ENCODE data around the gene CCS. TPM values are rescaled to one million over a fixed set of nuclear protein-coding genes. Genes with fewer than 3 reads are reported as not detected.
"Not testable (repeated sequence)": the region's sequence is repeated elsewhere in the genome, so short reads cannot be mapped to it uniquely, and the experiment has no call there.

The CCS gene, protein sequence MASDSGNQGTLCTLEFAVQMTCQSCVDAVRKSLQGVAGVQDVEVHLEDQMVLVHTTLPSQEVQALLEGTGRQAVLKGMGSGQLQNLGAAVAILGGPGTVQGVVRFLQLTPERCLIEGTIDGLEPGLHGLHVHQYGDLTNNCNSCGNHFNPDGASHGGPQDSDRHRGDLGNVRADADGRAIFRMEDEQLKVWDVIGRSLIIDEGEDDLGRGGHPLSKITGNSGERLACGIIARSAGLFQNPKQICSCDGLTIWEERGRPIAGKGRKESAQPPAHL
- 10 to 100 TPM; 30.6 to 70.1 (median 47.2) TPM for total RNA-seq

DNA sequence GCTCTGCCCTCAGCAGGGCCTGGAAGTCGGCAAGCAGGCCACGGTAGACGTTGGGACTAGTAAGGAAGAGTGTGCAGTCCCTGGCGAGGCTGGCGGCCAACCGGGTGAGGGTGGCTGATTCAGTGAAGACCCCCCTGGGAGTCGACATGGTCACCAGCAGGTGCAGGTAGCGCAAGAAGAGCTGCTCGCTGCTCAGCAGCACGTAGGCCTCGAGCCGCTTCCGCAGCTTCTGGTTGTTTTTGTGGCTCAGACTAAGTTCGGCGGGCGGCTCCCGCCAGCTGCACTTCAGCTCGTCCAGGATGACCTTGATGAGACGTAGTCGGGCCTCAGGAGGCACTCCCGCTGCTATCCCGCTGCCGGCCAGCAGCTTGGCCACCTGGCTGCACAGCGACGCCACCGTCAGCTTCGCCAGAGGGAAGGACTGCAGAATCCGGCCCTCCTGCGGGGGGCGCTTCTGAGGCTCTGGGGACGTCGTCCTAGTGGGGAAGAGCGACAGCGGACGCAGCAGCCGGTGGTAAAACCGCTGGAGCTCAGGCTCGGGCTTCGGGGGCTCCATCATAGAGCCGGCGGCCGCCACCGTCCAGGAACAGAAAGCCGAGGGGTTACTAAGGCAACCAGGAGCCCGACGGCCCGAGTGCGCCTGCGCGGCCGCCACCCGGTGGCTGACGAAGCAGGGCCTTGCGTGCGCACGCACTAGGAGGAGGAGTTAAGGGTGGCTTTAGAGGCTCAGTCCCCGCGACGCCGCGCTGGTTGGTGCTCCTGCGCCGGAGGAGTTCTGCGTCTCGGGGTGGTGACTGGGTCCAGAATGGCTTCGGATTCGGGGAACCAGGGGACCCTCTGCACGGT lies at the start of gene CCS, which contains the start of gene CCDC87:
Gene CCS (plus strand): TSS at position 729 of the 846 bp plus-strand sequence. CDS start 77 bp downstream, at position 806.
Gene CCDC87 (minus strand): TSS at position 607 of the 846 bp plus-strand sequence. CDS start 48 bp downstream, at position 559.
- TF ChIP-seq, protein P1, sequence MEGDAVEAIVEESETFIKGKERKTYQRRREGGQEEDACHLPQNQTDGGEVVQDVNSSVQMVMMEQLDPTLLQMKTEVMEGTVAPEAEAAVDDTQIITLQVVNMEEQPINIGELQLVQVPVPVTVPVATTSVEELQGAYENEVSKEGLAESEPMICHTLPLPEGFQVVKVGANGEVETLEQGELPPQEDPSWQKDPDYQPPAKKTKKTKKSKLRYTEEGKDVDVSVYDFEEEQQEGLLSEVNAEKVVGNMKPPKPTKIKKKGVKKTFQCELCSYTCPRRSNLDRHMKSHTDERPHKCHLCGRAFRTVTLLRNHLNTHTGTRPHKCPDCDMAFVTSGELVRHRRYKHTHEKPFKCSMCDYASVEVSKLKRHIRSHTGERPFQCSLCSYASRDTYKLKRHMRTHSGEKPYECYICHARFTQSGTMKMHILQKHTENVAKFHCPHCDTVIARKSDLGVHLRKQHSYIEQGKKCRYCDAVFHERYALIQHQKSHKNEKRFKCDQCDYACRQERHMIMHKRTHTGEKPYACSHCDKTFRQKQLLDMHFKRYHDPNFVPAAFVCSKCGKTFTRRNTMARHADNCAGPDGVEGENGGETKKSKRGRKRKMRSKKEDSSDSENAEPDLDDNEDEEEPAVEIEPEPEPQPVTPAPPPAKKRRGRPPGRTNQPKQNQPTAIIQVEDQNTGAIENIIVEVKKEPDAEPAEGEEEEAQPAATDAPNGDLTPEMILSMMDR (IDR thresholded peaks at IDR 0.05), result peak; percentile 37 to 90 (median 74)
- TF ChIP-seq POLR2A (IDR thresholded peaks at IDR 0.05), result peak; percentile 80 to 96
- Histone ChIP-seq H3K4me3 (peak within 1 kb of the TSS; percentile 49 to 71 (median 57)), H3K9me3 (no peaks in the 10 kb centered on the region), H3K36me3 (no peaks in the 10 kb centered on the region), H3K4me1 (peaks cover 3 to 38% (median 19%) of the 10 kb centered on the region in 4 donors), H3K27ac (peak within 1 kb of the TSS; percentile 68 to 87 (median 82)), H3K27me3 (no peaks in the 10 kb centered on the region)
- peak; percentile 98 to 100 (median 99) for DNase-seq

DNA sequence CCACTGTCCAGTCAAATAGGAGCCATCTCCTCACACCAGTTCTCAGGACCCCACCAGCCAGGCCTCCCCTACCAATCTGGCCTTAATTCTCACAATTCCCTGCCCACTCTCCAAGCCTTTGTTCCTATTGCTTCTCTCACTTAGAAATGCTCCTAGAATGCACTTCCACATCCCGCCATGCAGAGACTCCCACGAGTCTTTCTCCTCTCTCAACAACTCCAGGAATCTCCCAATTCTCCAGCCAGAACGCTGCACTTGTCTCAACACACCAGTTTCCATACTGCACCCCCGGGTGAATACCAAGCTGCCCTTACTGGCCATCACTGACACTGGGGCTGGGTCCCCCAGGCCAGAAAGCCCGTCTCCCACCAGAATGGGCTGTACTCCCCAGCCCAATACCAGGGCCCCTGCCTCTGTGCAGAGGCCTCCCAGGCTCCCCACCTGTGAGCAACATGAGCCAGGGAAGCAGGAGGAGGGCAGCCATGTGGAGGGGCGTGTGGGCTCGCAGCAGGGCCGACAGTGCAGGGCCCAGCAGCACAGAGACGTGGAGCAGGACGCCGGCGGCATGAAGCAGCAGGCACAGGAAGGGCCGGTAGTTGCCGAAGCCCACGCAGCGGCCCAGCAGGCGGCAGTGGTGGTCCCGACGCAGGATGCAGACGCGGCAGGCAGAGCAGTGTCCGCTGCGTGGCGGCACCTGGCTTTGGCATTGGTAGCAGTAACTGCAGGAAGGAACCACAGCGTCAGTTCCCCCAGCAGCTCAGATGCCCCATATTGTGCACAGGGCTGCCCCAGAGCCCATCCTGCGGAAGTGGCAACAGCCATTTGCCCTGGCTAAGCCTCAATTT lies 49.5 kb upstream of the CCS start:
- Histone ChIP-seq H3K27me3 (no peaks in the 10 kb centered on the region), H3K27ac (peak overlapping the region; percentile 16 to 69 (median 29)), H3K4me1 (peaks cover 0 to 30% (median 4%) of the 10 kb centered on the region in 4 donors), H3K4me3 (peak overlapping the region in 1 of 4 donors; percentile 22), H3K9me3 (no peaks in the 10 kb centered on the region), H3K36me3 (peaks cover 0 to 27% (median 0%) of the 10 kb centered on the region in 3 donors)
- no peak for TF ChIP-seq POLR2A (IDR thresholded peaks at IDR 0.05)
- TF ChIP-seq, protein P1 (IDR thresholded peaks at IDR 0.05), result peak in 5 of 6 experiments; percentile 7 to 53 (median 27)
- peak in 2 of 3 donors; percentile 84 to 90 for DNase-seq

- Histone ChIP-seq H3K27ac (peak overlapping the region in 1 of 4 donors; percentile 88), H3K4me1 (peaks cover 0 to 30% (median 4%) of the 10 kb centered on the region in 4 donors), H3K36me3 (peaks cover 0 to 18% (median 0%) of the 10 kb centered on the region in 3 donors), H3K4me3 (peak overlapping the region; percentile 67 to 93 (median 86))
- DNase-seq, H3K9me3 ChIP-seq, H3K27me3 ChIP-seq: not testable (repeated sequence)
Observed at GRCh38 chr11:66544952-66545351, 48.0 kb upstream of the CCS start.

DNA sequence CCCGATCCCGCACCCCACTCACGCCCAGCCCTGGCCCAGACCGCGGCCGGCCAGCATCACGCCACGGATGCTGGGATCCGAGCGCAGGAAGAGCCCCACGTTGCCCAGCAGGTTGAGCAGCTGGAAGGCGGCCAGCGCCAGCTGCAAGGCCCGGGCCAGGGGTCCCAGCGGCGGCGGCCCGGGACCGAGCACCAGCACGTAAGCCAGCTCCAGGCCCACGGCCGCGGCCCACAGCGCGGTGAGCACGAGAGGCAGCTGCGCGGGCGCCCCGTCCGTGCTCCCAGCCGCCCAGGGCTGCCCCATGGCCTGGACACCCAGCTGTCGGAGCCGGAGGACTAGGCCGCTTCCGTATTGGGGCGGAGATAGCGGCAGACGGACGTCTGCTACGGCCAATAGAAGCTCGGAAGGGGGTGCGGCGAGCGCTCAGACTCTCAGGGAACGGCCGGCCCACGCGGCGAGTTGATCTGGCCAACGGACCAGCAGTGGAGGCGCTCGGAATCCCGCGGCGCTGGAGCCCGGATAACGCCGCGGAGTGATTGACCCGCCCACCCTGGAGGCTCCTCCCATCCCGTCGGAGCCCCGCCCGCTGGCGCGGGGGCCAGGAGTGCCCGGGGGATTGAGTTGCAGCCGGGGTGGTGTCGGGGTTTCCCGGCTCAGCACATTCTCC lies 47.2 kb upstream of the CCS start, which contains the start of gene ZDHHC24:
Gene ZDHHC24 (minus strand): TSS at position 348 of the 667 bp plus-strand sequence. CDS start 45 bp downstream, at position 303.
- no peaks in the 10 kb centered on the region for H3K27me3 ChIP-seq
- H3K27ac ChIP-seq, result peak within 1 kb of the TSS; percentile 68 to 88 (median 80)
- TF ChIP-seq, protein P1 (IDR thresholded peaks at IDR 0.05), result peak in 2 of 6 experiments; percentile 2 to 8
- peak; percentile 65 for TF ChIP-seq POLR2A (IDR thresholded peaks at IDR 0.05)
- DNase-seq, result peak; percentile 93 to 98 (median 97)
- no peaks in the 10 kb centered on the region for H3K9me3 ChIP-seq
- peak within 1 kb of the TSS; percentile 67 to 93 (median 86) for H3K4me3 ChIP-seq
- peaks cover 0 to 30% (median 4%) of the 10 kb centered on the region in 4 donors for H3K4me1 ChIP-seq
- peaks cover 0 to 18% (median 0%) of the 10 kb centered on the region in 3 donors for H3K36me3 ChIP-seq

DNA sequence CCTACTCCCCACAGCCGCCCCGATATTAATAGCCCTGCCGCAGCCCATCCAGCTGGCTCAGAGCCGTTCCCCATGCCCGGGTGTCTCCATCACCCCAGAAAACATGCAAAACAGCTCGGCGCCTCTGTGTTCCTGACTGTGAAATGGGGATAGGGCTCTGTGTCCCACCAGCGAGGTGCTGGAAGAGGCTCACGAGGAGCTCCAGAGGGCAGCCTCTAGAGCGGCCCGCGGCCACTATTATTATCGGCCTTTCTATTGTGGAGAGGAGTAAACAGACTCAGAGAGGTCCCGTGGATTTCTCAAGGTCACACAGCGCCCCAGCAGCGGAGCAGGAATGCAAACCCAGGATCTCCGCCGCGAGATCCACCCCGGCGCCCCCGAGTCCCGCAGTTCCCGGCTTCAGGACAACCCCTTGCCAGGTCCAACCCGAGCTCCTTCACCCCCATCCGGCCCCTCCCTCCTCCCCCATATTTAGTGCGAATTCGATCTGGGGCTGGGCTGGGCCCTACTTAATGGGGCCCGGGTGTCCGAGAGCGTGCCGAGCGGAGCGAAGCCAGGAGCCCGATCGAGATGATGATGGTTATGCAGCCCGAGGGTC lies 46.5 kb upstream of the CCS start, which contains the start of gene ACTN3:
Gene ACTN3 (plus strand): TSS at position 536 of the 598 bp plus-strand sequence. CDS start 35 bp downstream, at position 571.
- TF ChIP-seq, protein P1 (IDR thresholded peaks at IDR 0.05), result no peak
- no peak for TF ChIP-seq POLR2A (IDR thresholded peaks at IDR 0.05)
- Histone ChIP-seq H3K4me1 (peaks cover 0 to 30% (median 4%) of the 10 kb centered on the region in 4 donors), H3K27ac (peak within 1 kb of the TSS; percentile 68 to 88 (median 80)), H3K9me3 (no peaks in the 10 kb centered on the region), H3K27me3 (no peaks in the 10 kb centered on the region), H3K36me3 (peaks cover 0 to 18% (median 0%) of the 10 kb centered on the region in 3 donors), H3K4me3 (peak within 1 kb of the TSS; percentile 67 to 93 (median 86))
- DNase-seq, result peak in 2 of 3 donors; percentile 35 to 62

Measured in Peyer's patch (tissue), 4 donors.